HG03135 (cell line): ENCODE data around the gene CHN2.

Source experiments
- ATAC-seq: cut with Tn5 transposase; IDR thresholded peaks from one replicate; pipeline ENCODE4 v1.9.1; 2021; ENCODE audit warnings: mild to moderate bottlenecking, moderate library complexity; ENCODE audit not compliant: unreplicated experiment

The CHN2 gene

DNA sequence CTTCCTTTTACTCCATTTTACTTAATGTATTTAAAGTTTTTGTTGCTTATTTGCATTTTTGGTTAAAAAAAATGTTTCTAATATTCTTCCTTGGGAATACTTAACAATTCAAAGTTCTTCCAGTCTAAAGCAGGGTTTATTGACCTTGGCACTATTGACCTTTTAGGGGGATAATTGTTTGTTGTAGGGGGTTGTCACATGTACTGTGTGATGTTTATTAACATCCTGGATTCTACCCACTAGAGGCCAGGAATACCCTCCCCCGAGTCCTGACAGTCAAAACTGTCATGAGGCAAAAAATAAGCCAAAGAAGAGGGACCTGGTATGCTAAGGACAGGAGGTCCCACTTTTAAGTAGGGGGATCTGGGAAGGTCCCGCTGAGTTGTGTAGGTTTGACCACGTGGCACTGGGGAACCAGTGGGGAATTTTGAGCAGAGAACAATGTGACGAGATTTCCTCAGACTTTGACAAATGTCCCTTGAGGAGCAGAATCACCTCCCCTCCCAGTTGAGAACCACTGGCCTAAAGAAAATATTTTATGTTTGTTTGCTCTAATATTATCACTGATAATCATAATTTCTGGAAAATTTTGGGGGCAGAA, 190.7 kb downstream of the CHN2 start:
- ATAC-seq: no peak

- ATAC-seq: no peak
These were observed 191.7 kb downstream of the CHN2 start for GRCh38 chr7:29386196-29386765.

DNA sequence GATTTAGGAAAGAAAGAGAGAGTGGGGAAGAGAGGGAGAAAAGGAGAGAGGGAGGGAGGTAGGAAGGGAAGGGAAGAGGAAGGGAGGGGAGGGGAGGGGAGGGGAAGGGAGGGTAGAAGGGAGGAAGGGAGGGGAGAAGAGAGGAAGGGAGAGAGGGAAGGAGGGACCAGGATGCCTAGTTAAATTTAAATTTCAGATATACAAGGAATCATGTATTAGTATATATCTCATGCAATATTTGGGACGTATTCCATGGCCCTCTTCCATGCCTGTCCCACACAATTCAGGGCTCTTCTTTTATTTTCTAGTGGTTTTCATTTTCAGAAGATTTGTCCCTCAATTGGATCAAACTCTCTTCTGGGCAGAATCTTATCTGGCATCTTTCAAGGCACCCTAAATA, 196.7 kb downstream of the CHN2 start:
- ATAC-seq: no peak

DNA sequence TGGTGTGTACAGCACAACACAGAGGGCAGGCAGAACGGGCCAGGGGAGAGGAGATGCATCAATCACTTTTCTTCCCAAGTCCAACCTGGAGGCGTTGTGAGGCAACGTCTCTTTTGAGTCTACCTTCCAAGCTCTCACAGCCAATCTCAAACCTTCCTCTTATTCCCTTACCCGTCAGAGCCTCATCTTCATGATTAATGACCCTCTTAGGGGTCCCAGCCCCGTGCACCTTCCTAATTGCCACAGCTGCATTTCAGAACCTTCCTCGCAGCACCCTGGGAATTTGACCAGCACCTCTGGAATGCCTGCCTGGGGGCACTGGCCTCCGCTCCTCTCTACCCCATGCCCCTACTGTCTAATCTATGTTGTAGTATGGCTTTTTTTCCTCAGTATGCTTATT, 199.7 kb downstream of the CHN2 start:
- no peak for ATAC-seq

DNA sequence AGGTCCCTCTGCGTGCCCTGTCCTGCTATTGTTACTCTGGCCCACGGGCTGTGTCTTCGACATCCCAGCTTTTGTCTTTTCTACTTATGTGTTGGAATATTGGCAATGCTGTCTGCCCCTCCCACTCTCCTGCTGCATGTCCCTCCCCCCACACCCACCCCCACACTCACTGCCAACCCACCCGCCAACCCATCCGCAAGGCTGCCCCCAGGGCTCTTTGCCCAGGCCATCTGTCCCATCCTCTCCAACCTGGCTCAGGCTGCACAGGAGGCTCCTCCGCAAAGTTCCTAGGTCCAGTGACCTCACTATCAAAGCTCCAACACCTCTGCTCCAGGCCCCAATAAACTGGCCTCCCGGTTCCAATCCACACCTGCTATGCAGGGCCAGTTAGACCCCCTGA, 202.0 kb downstream of the CHN2 start:
- ATAC-seq: no peak

DNA sequence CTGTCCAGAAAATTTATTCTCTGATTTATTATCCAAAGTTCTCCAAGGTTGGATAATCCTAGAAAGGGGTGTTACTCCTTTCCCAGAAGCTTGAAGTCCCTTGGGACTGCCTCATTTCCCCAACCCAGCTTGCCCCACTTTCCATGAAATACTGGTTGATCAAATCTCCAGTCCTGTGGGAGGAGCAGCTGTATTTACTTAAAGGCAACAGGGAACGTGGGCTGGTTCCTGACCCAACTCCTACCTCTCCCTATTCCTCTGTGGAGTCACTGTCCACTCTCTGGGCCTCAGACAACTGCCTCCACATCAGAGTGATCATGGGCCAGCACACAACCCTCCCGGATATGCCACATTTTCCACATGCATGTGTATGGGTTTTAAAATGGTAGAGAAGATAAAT, 202.8 kb downstream of the CHN2 start:
- no peak for ATAC-seq

GRCh38 chr7:29398011-29398410, 203.4 kb downstream of the CHN2 start:
- no peak for ATAC-seq

DNA sequence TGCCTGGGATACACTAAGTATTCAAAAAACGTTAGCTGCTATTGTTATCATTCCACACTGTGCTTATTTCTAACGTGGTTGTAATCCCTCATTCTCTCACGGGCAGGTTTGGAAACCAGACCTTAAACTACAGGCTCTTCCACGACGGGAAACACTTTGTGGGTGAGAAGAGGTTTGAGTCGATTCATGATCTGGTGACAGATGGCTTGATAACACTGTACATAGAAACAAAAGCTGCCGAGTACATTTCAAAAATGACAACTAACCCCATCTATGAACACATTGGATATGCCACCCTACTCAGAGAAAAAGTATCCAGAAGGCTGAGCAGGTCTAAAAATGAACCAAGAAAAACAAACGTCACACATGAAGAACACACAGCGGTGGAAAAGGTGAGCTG, 205.9 kb downstream of the CHN2 start:
- no peak for ATAC-seq

- ATAC-seq: no peak
These were observed 207.2 kb downstream of the CHN2 start for GRCh38 chr7:29401769-29402168.

DNA sequence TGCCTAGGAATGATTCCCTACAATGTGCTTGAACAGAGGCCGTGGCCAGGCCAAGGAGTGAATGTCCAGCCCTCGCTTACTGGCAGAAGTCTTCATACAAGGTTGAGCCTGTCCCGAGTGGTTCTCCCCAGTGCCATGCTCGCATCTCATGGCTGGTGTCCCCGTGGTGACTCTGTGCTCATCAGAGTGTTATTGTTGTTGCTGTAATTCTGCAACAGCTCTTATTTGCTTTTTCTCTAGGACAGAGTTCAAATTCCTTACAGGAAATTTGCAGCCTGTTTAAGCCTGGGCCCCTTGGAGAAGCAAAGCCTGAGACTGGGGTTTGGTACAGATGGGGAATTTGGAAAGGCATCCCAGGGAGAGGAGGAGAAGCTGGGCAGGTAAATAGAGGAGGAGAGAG, 211.3 kb downstream of the CHN2 start:
- ATAC-seq: no peak

DNA sequence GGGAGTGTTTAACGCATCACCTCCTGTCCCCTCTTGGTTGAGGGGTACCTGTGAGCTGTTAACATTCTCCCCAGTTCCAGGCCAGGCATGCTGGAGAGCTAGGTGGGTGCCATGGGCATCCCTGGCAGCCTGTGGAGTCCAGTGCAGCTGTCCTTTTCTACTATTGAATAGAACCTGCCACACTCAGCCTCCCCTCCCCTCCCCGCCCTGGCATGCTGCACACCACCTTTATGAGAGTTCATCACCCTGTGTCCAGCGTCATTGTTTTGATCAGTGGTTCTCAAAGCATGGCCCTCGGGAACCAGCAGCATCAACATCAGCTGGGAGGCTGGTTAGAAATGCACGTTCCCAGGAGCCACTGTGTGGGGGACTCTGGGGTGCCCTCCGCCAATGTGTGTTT, 211.8 kb downstream of the CHN2 start:
- no peak for ATAC-seq

GRCh38 chr7:29408841-29409243, 214.3 kb downstream of the CHN2 start:
- no peak for ATAC-seq

DNA sequence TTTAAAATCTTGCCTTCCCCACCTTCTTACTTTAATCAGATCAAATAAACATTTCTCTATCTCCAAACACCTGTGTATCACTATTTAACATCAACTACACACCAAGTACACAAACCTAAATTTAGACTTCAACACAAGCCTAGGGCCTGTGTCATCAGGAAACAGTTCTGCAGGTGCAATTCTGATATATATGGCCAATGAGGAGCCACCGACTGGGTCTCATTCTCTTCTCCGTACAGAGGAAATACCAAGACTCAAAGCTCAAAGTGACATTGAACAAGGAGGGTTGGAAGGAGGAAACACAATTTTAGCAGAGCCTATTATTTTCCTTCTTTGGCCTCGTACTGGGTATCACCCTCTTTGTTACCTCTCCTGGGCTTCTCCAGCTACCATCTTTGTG, 216.4 kb downstream of the CHN2 start:
- ATAC-seq: no peak

- ATAC-seq: no peak
These were observed 218.3 kb downstream of the CHN2 start for GRCh38 chr7:29412912-29413311.

GRCh38 chr7:29413626-29414136, 219.1 kb downstream of the CHN2 start:
- ATAC-seq: no peak

- no peak for ATAC-seq
These were observed 219.6 kb downstream of the CHN2 start for GRCh38 chr7:29414216-29414615.

GRCh38 chr7:29415215-29415614, 220.6 kb downstream of the CHN2 start:
- no peak for ATAC-seq

GRCh38 chr7:29416276-29416937, 221.8 kb downstream of the CHN2 start:
- no peak for ATAC-seq

- no peak for ATAC-seq
These were observed 222.3 kb downstream of the CHN2 start for GRCh38 chr7:29416938-29417305.

- ATAC-seq: no peak
These were observed 223.5 kb downstream of the CHN2 start for GRCh38 chr7:29418056-29418455.

DNA sequence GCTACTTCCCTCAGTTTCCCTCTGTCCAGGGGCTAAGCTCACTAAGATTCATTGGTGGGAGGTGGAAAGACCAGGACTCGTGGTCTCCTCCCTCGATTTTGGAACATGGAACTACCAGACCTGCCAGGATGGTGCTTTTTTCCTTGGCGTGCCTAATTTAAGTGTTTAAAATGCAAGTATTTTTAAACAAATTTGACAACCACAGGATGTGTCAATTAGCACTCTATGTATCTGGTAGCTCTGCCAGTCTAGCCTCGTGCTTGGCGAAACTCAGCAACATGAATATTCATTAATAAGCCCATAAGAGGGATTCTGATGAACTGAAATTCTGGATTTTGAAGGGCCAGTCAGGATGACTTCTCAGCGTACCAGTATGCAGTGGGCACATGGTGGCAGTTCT, 224.1 kb downstream of the CHN2 start:
- no peak for ATAC-seq

DNA sequence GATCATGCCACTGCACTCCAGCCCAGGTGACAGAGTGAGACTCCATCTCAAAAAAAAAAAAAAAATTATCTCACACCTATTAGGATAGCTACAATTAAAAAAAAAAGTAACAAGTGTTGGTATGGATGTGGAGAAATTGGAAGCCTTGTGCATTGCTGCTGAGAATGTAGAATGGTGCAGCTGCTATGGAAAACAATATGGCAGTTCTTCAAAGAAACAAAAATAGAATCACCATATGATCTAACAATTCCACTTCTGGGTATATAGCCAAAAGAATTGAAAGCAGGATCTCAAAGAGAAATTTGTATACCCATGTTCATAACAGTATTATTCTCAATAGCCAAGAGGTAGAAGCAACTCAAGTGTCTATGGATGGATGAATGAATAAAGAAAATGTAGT, 225.4 kb downstream of the CHN2 start:
- ATAC-seq: no peak
